ENCODE measurements around the gene MSRB1. TPM values are rescaled to one million over a fixed set of nuclear protein-coding genes. Genes with fewer than 3 reads are reported as not detected.

MSRB1 gene, protein sequence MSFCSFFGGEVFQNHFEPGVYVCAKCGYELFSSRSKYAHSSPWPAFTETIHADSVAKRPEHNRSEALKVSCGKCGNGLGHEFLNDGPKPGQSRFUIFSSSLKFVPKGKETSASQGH
- 34.0 to 45.3 TPM (median 40.5 TPM) in 5 replicates for total RNA-seq (2022; extraction: Qiagen RNA extraction)

DNA sequence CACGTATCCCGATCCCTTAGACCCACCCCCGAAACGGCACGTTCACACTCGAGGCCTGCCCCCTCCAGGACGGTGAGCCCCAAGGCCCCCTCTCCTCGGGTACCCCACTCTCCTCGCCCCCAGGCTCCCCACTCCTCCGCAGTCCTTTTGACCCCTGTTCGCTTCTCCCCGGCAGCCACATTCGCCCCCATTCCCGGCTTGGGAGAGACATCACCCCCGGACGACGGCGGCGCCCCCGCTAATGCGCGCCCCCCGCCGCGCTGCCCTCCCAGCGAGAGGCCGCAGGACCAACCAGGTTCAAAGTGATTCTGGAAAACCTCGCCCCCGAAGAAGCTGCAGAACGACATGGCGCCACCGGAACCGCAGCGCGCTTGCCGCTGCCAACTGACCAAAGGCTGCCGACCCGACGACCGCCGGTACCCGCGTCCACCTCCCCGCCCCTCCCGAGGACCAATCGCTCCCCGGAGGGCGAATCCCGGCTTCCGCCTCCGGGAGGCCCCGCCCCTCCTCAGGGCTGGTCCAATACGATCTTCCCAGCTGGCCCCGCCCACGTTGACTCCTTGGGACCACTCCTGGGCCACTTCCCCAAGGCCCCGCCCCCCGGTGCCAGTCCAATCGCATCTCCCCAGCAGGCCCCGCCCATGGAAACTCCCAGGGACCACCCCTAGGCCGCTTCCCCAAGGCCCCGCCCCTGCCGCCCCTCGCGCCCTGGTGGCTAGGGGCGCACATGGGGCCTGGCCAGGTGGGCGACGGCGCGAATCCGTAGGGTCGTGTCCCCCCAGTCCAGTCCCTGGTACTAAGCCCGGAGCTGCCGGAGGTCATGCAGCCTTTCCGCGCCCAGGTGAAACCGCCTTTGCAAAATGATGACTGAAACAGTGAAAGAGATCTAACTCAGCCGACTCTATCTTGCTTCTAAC lies at the start of gene MSRB1:
MSRB1 (minus strand) TSS at position 390 of the 917 bp plus-strand sequence; CDS start at position 347, 43 bp downstream.

DNA sequence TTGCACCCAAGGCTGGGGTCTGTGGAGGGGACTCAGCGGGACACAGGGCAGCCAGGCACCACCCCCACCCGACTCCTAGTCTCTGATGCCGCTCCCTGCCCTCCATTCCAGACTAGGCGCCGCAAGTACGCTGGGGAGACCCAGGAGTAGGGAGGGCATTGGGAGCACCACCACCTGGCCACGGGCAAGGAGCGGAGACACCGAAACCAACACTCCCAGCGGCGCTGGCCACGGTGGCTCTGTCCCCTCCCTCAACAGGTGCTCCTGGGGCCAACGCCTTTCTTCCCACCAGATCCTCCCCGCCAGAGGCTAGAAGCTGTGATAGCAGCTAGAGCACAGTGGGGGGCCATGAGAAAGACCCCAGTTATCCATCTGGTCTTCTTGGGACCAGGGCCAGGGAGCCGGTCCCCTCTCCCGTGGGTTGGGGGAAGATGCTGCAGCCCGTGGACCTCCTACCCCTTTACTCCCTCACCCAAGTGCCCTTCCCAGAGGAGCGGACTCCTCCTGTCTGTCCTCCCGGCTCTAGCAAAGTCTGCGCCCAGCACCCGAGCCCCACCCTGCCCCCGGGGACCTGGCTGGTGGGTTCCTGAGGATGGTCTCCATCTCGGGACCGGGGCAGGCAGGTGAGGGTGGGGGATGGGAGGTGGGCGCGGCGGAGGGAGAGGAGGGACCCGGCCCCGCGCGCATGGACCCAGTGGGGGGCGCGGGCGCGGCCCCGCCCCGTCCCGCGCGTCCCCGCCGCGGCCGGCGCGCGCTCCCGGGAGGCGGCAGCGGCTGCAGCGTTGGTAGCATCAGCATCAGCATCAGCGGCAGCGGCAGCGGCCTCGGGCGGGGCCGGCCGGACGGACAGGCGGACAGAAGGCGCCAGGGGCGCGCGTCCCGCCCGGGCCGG lies 46.5 kb upstream of the MSRB1 start, which contains the start of gene SYNGR3:
SYNGR3 (plus strand) TSS at position 762 of the 892 bp plus-strand sequence. CDS start 133 bp downstream, outside the sequence.

DNA sequence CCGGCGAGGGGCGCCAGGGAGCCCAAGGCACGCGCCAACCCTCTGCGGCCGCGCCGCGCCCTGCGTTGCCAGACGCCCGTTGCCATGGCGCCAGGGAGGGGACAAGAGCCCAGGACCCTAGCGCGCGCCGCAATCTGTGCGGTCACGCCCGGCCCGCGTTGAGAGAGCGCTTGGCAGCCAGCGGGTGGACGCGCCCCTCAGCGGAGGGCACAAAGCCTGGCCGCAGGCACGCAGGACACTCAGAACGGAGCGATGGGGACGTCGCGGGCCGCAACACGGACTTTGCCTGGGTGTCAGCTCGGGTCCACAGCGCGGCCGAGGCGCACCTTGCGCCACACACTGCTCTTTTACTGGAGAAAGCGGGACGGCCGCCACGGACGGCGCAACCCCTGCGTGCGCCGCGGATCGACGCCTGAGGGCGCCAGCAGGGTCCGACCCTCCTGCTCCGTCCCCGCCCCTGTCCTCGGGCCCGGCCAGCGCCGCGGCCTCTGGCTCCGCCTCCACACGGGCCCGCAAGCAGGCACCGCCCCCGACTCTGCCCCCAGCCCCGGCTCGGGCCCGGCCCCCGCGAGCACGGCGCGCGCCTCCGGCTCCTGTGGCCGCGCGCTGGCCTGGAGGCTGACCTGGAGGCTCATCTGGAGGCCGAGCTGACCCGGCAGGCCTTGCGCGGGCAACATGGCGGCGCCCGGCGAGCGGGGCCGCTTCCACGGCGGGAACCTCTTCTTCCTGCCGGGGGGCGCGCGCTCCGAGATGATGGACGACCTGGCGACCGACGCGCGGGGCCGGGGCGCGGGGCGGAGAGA lies 40.7 kb upstream of the MSRB1 start, which contains the start of gene GFER:
GFER (plus strand) TSS at position 650 of the 803 bp plus-strand sequence; CDS start at position 676, 26 bp downstream.

DNA sequence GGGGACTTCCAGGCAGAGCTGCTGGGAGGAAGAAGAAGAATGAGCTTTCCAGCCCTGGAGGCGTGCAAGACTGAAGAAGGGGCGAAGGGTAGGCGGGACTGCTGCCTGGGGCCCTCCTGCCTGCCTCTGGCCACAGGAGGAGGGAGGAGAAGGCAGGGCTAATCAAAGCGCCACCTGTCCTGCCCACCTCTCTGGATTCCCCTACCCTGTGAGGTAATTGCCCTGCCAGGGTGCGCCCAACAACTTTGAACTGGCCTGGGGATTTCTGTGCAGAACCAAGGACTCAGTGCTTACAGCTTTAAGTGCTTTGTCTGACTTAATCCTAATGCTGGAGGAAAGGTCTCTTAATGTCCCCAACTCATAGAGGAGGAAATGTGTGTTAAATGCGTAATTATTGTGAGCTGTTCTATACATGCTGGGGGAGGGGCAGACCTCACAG lies 38.4 kb upstream of the MSRB1 start, which contains the start of gene NOXO1:
NOXO1 (minus strand) TSS at position 72 of the 439 bp plus-strand sequence. CDS start 290 bp downstream, outside the sequence.

DNA sequence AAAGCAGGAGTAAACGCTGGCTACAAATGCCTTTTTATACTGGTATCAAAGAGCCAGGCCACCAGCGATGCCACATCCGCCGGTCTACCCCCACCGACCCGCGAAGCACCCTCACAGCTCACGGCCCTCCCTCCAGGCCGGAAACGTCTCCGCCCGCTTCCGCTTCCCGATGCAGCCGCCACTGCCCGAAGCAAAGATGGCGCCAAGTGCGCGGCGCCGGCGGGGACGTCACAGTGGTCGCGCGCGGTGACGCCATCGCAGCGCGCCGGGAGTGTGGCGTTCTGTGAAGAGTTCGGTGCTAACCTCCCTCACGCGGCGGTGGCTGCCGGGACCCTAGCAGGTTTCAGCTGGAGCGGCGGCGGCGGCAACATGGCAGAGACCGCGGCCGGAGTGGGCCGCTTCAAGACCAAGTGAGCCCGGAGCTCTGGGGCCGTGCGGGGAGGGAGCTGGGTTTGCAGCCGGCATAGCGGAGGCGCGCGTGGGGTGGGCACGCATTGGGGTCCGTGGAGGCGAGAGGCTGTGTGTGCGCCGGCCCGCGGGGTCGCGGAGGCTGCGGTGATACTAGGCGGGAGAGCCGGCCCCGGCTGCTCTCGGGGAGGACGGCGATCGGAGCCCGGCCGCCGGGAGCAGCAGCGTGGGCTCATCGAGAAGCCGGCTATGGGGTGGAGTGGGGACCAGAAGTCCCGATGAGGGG lies 28.9 kb upstream of the MSRB1 start, which contains the start of gene TBL3:
TBL3 (plus strand) TSS at position 258 of the 694 bp plus-strand sequence; CDS start at position 370, 112 bp downstream.

DNA sequence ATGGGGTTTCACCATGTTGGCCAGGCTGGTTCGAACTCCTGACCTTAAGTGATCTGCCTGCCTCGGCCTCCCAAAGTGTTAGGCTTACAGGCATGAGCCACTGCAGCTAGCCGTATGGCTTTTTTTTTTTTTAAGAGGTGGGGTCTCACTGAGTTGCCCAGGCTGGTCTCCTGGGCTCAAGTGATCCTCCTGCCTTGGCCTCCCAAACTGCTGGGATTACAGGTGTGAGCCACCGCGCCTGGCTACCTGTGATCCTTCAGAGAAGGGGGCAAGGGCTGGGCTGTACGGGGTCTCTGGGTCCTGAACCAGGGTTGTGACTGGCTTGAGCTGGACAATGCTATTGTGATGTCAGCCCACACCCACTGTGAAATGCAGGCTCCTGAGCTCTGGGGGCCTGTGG lies 23.5 kb upstream of the MSRB1 start, which contains the start of gene RNF151:
RNF151 (plus strand) TSS at position 397 of the 400 bp plus-strand sequence. CDS start 26 bp downstream, outside the sequence.

DNA sequence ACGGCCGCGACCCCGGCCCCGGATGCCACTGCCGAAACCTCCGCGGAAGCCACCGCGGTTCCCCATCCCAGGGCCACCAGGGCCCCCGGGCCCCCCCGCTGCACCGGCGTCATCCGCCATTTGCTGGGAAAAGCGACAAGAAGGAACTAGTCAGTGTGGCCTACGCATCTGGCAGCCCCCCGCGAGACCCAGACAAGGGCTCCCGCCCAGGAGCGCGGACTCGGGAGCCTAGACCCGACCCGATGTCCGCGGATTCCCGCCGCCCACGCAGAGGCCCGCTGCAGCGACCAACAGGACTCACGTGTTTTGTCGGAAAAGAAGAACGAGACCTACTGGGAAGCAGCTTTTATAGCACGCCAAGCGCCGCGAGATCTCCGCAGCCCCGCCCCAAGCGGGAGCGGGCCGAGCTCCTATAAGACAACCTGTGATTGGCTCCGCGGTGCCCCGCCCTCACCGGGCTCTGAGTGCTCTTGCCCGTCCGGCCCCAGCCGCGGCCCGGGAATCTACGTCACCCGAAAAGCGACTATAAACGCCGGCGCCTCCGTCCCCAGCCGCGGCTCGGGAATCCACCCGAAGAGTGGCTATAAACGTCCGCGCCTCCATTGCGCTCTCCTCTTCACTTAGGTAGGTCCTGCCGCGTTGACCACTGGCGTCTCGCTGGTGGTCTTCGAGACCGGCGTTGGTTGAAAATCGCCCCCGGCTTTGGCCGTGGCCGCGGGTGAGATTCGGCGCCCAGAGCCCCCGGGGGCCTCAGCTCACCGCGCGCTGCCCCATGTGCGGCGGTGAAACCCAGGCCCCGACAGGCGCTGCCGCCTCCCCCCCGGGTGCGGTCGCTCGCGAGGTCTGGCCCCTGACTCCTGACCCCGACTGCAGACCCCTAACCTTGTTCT lies 21.8 kb upstream of the MSRB1 start, which contains the start of gene RPS2:
RPS2 (minus strand) TSS at position 321 of the 890 bp plus-strand sequence; CDS start at position 120, 201 bp downstream.

DNA sequence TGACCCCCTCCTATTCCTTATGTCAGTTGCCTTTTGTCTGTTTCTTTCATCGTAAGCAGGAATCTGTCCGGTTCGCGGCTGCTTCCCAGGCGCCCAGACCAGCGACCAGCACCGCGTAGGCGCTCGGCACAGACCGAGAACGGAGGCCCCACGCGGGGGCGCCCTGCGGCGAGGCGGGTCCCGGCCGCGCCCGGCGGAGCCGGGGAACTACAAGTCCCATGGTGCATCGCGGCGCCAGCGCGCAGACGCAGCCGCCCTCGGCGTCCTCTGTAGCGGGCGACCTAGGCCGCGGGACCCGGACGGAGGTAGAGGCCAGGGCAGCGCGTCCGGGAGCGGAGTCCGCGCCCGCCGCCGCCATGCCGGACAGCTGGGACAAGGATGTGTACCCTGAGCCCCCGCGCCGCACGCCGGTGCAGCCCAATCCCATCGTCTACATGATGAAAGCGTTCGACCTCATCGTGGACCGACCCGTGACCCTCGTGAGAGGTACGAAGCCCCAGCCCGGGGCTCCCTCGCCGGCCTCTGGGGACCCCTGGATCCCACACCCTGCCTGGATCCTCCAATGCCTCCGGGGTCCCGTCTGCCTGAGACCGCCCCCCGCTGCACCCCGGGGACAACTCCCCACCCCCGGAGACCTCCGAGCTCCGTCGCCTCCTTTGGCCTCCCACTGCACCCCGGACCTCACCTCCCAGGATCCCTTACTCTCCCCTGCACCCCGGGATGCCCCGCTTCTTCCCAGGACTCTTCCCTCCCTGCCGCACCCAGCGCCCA lies 16.5 kb upstream of the MSRB1 start, which contains the start of gene NDUFB10:
NDUFB10 (plus strand) TSS at position 270 of the 771 bp plus-strand sequence; CDS start at position 357, 87 bp downstream.

DNA sequence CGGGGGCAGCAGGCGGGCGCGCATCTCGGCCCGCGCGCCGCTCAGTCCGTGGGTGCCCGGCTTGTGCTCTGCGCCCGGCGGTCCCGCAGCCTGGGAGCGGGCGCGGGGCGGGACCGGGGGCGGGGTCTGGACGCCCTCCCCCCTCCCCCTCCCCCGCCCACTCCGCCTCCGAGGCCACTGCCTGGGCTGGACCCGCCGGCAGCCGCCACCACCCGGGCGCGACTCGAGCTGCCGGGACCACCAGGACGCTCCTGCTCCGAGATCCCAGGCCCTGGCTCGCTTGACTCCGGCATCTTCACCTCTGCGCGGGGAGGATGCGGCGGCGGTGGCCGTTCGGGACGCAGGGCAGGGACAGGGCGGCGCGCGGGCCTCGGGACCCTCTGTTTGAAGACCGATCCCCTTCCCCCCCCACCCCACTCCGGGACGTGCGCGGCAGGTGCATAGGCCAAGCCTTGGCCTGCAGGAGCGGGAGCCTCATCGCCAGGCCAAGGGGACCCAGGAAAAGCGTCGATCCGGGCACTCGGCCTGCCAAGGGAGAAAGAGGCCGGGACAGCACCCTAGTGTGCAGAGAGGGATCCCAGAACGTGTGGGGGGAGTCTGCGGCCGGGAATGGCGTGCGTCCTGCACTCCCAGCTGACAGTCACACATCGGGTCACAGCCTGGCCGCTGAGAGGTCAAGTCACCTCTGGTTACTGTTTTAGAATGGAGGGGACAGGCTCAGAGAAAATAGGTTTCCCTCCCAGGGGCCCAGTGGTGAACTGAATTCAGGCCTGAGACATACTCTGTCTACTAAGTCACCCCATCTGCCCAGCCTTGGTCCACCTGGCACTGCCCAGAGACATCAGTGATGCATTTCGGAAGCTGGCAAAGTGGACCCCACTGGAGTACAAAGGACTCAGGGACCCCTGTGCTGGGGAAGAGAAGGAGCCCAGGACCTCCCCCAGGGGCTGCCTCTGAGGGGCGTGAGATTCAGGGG lies 24.4 kb downstream of the MSRB1 start, which contains the start of gene HS3ST6:
HS3ST6 (minus strand) TSS at position 65 of the 976 bp plus-strand sequence. CDS start 92 bp downstream, outside the sequence.

Other genes with a start within 250 kb of the MSRB1 start
- 40.7 to 70.6 TPM (median 60.8 TPM) in 5 replicates for gene MAPK8IP3, start 237.0 kb downstream of the MSRB1 start, total RNA-seq (2022; extraction: Qiagen RNA extraction)
- 31.2 to 64.7 TPM (median 62.4 TPM) in 5 replicates for gene NME3, start 171.7 kb downstream of the MSRB1 start, total RNA-seq (2022; extraction: Qiagen RNA extraction)
- gene EME2, start 170.4 kb downstream of the MSRB1 start, total RNA-seq (2022; extraction: Qiagen RNA extraction) = 6.0 to 12.0 TPM (median 10.0 TPM) in 5 replicates
- gene MRPS34, start 170.1 kb downstream of the MSRB1 start, total RNA-seq (2022; extraction: Qiagen RNA extraction) = 168 to 282 TPM (median 245 TPM) in 5 replicates
- 17.2 to 28.9 TPM (median 24.8 TPM) in 5 replicates for gene SPSB3, start 160.6 kb downstream of the MSRB1 start, total RNA-seq (2022; extraction: Qiagen RNA extraction)
- gene NUBP2, start 160.2 kb downstream of the MSRB1 start, total RNA-seq (2022; extraction: Qiagen RNA extraction) = 53.4 to 92.2 TPM (median 81.1 TPM) in 5 replicates
- 0.06 to 0.10 TPM (median 0.06 TPM) in 3 of 5 replicates, not detected in the others for gene IGFALS, start 149.5 kb downstream of the MSRB1 start, total RNA-seq (2022; extraction: Qiagen RNA extraction)
- gene HAGH, start 116.4 kb downstream of the MSRB1 start, total RNA-seq (2022; extraction: Qiagen RNA extraction) = 56.2 to 70.5 TPM (median 67.0 TPM) in 5 replicates
- 43.1 to 50.4 TPM (median 48.4 TPM) in 5 replicates for gene FAHD1, start 116.0 kb downstream of the MSRB1 start, total RNA-seq (2022; extraction: Qiagen RNA extraction)
- gene MEIOB, start 71.0 kb downstream of the MSRB1 start, total RNA-seq (2022; extraction: Qiagen RNA extraction) = 1.1 to 1.9 TPM (median 1.4 TPM) in 5 replicates
- gene HS3ST6, start 24.8 kb downstream of the MSRB1 start, total RNA-seq (2022; extraction: Qiagen RNA extraction) = 1.5 to 3.1 TPM (median 2.8 TPM) in 5 replicates
- gene RPL3L, start 11.5 kb upstream of the MSRB1 start, total RNA-seq (2022; extraction: Qiagen RNA extraction) = 0.07 to 0.13 TPM in 2 of 5 replicates, not detected in the others
- gene NDUFB10, start 16.3 kb upstream of the MSRB1 start, total RNA-seq (2022; extraction: Qiagen RNA extraction) = 241 to 346 TPM (median 257 TPM) in 5 replicates
- 3,564 to 5,547 TPM (median 5,202 TPM) in 5 replicates for gene RPS2, start 21.6 kb upstream of the MSRB1 start, total RNA-seq (2022; extraction: Qiagen RNA extraction)
- not detected in 5 replicates for gene RNF151, start 23.7 kb upstream of the MSRB1 start, total RNA-seq (2022; extraction: Qiagen RNA extraction)
- 31.8 to 43.4 TPM (median 38.1 TPM) in 5 replicates for gene TBL3, start 28.9 kb upstream of the MSRB1 start, total RNA-seq (2022; extraction: Qiagen RNA extraction)
- gene NOXO1, start 38.3 kb upstream of the MSRB1 start, total RNA-seq (2022; extraction: Qiagen RNA extraction) = 0.19 to 0.38 TPM (median 0.26 TPM) in 4 of 5 replicates, not detected in the other
- 25.8 to 46.2 TPM (median 44.5 TPM) in 5 replicates for gene GFER, start 41.0 kb upstream of the MSRB1 start, total RNA-seq (2022; extraction: Qiagen RNA extraction)
- 6.5 to 9.5 TPM (median 7.7 TPM) in 5 replicates for gene SYNGR3, start 46.8 kb upstream of the MSRB1 start, total RNA-seq (2022; extraction: Qiagen RNA extraction)
- gene ZNF598, start 66.6 kb upstream of the MSRB1 start, total RNA-seq (2022; extraction: Qiagen RNA extraction) = 43.2 to 63.7 TPM (median 58.6 TPM) in 5 replicates
- gene NPW, start 76.6 kb upstream of the MSRB1 start, total RNA-seq (2022; extraction: Qiagen RNA extraction) = 0.52 to 0.94 TPM (median 0.70 TPM) in 5 replicates
- gene NHERF2, start 83.7 kb upstream of the MSRB1 start, total RNA-seq (2022; extraction: Qiagen RNA extraction) = 40.1 to 62.6 TPM (median 58.3 TPM) in 5 replicates
- 34.2 to 50.8 TPM (median 47.0 TPM) in 5 replicates for gene NTHL1, start 104.6 kb upstream of the MSRB1 start, total RNA-seq (2022; extraction: Qiagen RNA extraction)
- 29.8 to 45.0 TPM (median 38.0 TPM) in 5 replicates for gene TSC2, start 104.8 kb upstream of the MSRB1 start, total RNA-seq (2022; extraction: Qiagen RNA extraction)
- 33.0 to 58.8 TPM (median 49.3 TPM) in 5 replicates for gene PKD1, start 192.7 kb upstream of the MSRB1 start, total RNA-seq (2022; extraction: Qiagen RNA extraction)
- gene RAB26, start 205.4 kb upstream of the MSRB1 start, total RNA-seq (2022; extraction: Qiagen RNA extraction) = 2.4 to 4.2 TPM (median 3.9 TPM) in 5 replicates
- 34.7 to 54.8 TPM (median 48.4 TPM) in 5 replicates for gene TRAF7, start 212.6 kb upstream of the MSRB1 start, total RNA-seq (2022; extraction: Qiagen RNA extraction)